Middle frontal gyrus (tissue), 1 donor: Measurements from ENCODE around the gene EIF2A.
"Not testable (repeated sequence)": the region's sequence is repeated elsewhere in the genome, so short reads cannot be mapped to it uniquely, and the experiment has no call there.

Experiments used
- DNase-seq: peaks from one replicate; pipeline ENCODE4 v3.0.0-alpha.2; 2015; ENCODE audit warnings: low spot score; ENCODE audit errors: extremely low spot score

The EIF2A gene

GRCh38 chr3:150600647-150601530, 54.3 kb downstream of the EIF2A start:
- DNase-seq = not testable (repeated sequence)

GRCh38 chr3:150602426-150603152, 56.0 kb downstream of the EIF2A start:
- DNase-seq = no peak

DNA sequence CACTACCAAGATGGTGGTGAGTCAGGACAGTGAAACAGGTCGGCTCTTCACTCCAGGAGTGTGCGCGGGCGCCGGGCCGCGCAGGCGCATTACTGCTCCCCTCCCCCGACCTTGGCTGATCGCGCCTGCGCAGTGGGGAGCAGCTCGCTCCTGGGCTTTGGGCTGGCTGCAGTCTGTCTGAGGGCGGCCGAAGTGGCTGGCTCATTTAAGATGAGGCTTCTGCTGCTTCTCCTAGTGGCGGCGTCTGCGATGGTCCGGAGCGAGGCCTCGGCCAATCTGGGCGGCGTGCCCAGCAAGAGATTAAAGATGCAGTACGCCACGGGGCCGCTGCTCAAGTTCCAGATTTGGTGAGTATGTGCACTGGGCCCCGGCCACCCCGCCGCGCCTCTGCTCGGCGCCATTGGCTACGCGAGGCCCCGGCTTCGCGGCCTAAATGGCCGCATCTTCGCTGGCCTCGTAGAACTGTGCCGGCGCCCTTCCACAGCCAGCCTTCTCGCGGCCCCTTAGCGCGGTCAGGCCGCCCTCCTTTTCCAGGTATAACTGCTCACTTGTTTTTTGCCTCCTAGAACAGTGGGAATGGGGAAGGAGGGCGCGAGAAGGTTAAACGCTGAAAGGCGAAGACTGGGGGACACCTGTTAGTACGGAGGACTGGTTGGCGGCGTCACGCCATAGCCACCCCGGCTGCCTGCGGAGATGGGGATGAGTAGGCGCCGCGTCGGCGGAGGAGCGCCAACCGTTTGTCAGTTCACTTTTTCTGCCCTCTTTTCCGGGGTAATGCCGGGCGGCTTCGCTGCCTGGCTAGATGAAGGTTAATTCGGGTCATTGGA, 56.8 kb downstream of the EIF2A start, which contains the start of gene SELENOT:
Gene SELENOT (plus strand): TSS at position 169 of the 827 bp plus-strand sequence. CDS start 42 bp downstream, at position 211.
- DNase-seq = peak; percentile 90

- DNase-seq = no peak
Observed at GRCh38 chr3:150603980-150604319, 57.4 kb downstream of the EIF2A start.

GRCh38 chr3:150605998-150606641, 59.5 kb downstream of the EIF2A start:
- no peak for DNase-seq

DNA sequence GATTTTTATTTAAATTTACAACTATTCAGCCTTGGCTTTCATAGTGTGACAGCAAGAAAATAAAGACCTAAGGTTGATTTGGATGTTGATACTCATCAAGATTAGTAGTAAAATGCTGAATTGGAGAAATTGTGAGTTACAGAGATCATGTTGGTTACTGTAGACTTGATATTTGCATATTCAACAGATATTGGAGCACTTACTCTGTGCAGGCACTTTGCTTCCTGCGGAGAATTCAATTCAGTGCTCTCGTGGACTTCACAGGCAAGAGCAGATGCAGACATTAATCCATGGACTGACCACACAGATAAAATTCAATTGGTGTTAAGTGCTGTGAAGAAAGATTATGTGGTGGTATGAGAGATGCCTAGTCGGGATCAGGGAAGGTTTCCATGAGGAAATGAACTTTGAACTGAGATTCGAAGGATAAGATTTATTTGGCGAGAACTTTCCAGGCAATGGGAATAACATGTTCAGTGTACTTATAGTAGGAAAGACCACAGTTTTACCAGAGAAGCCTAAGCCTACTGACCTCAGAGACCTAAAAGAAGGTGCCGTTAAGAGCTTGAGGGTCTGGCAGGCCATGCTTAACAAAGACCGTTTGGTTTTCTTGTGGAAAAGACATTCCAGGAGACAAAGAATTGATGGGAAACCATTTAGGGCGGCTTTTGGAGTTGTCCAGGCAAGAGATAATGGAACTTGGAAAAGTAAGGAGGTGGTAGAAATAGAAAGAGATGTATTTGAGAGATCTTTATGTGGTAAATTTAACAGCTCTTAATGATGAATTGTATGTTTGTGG, 60.9 kb downstream of the EIF2A start:
- DNase-seq = no peak

GRCh38 chr3:150609988-150610387, 63.4 kb downstream of the EIF2A start:
- DNase-seq = no peak

DNA sequence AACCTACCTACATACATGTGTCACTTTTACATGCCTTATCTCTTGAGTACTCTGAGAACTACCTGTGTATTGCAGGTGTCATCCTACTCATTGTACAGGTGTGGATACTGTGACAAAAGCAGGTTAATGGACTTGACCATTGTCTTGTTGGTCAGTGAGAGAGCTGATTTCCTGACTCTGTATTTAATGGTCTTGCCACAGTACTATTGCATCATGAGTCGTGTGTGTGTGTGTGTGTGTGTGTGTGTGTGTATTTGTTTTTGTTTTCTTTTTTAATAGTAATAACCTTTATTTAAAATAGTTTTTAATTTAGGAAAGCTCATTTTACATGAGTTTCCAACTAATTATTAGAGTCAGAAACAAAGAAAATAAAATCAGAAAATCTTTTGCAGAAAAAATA, 64.2 kb downstream of the EIF2A start:
- DNase-seq = no peak

DNA sequence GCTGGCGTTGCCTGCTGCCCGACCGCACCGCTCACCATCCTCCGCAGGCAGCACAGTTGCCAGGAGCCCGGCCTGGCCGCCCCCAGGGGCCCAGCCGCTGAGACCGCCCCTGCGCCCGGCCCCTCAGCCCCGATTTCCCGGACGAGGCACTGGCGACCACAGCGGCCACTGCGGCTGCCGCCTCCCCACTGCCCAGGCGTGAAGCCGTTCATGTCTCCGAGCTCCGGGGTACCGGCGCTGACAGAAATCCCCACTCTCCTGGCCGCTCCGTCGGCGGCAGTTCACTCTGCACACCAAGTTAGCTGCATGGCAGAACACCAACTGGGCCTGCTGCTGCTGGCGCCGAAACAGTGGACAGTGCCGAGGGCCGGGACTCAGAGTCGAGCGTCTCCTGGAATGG, 65.1 kb downstream of the EIF2A start:
- no peak for DNase-seq

DNA sequence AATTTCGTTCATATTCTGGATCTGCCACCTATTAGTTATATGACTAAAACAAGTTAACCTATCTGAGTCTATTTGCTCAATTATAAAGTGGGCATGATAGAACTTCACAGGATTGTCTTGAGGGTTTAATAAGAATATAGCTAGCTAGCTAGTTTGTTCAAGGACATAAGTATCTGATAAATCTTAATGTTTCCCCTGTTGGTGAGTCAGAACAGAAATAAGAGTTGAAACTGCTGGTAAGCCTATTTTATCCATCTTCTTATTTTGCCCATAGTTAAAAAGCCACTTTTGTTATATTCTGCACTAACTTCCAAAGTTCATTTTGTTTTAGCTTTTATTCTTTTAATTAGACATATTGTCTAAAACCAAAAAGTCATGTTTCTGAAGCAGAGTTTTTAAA, 65.9 kb downstream of the EIF2A start:
- DNase-seq = no peak

DNA sequence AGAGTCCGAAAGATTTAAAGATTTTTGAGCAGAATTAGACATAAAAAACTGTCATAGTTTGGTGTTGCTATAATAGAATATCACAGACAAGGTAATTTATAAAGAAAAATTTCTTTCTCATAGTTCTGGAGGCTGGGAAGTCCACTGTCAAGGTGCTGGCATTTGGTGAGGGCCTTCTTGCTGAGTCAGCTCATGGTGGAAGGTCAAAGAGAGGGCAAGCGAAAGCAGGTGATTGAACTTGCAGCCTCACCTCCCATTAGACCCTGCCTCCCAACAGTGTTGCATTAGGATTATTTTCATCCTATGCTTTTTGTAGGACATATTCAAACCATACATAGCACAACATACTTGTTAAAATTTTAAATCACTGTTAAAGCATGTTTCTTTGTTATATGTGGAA, 66.4 kb downstream of the EIF2A start:
- DNase-seq = no peak

DNA sequence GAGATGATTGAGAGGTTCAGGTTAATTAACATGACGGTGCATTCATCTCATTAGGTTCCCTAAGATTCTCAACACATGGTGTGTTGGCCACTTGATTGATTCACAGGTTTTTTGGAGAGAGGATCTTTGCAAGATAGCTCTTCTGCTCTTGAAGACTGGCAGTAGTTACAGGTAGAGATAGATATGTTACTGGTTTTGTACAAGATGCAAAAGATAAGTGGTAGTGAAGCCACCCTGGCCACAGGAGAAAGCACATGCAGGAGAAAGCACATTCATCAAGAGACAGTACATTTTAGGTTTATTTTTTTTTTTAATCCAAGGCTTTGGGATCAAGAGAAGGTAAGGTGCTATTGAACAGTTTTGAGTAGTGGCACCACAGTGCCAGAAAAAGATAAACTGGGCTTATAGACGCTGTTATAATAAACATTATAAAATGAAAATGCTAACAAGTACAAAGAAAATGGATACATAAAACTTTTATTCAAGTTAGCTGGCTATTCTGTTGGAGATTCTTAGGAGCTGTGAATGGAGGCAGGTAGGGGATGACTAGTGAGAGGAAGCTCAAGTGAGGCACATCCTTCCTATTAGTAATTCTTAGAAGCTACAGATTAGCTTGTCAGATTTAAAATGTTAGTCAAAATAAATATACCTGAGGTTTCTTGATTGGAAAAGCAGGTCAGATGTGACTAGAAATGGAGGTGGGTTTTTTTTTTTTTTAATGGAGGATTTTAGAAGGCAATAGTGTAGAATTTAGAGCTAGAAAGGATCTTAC, 67.3 kb downstream of the EIF2A start:
- no peak for DNase-seq

GRCh38 chr3:150620002-150620689, 73.6 kb downstream of the EIF2A start:
- DNase-seq = no peak

GRCh38 chr3:150622955-150623354, 76.4 kb downstream of the EIF2A start:
- not testable (repeated sequence) for DNase-seq

- no peak for DNase-seq
Observed at GRCh38 chr3:150623945-150624344, 77.4 kb downstream of the EIF2A start.

DNA sequence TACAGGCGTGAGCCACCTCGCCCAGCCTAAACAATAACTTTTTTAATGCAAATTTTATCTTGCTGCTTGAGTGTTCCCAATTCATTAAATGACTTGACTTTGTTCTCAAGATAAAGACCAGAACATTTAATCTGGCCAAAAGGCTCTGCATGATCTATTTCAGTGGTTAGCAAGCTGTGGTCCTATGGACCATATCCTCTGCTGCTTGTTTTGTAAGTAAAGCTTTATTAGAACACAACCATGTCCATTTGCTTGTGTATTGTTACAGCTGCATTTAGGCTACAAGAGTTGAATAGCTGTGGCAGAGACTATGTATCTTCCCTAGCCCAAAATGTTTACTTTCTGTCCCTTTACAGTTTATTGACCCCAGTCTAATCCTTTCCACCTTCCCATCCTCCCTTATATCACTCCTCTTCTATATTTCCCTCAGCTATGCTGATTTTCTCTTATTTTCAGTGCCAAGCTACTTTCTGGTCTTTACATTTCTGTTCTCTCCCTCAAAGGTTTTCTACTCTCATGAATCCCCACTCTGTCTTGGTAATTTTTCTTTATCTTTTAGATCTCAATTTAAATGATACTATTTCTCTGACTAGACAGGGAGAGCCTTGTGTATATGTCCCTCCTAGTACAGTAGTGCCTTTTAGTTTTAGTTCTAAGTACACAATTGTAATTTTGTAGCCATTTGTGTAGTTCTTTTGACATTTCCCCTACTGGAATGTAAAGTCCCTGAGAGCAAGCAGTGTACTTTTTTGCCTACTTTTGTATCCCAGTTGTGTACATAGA, 79.8 kb downstream of the EIF2A start:
- no peak for DNase-seq

DNA sequence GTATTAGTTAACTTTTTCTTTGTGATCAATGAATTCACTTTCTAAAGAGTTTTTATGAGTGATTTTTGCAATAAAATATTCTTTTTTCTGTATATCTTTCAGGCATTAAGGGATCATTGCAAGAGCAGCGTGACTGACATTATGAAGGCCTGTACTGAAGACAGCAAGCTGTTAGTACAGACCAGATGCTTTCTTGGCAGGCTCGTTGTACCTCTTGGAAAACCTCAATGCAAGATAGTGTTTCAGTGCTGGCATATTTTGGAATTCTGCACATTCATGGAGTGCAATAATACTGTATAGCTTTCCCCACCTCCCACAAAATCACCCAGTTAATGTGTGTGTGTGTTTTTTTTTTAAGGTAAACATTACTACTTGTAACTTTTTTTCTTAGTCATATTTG, 81.0 kb downstream of the EIF2A start:
- no peak for DNase-seq

- DNase-seq = no peak
Observed at GRCh38 chr3:150631515-150632221, 85.1 kb downstream of the EIF2A start.
